ENCODE measurements around the gene ALOXE3.
A peak's percentile ranks its signal among the peaks of the same experiment; 100 is the strongest.

- TF ChIP-seq, protein P1, sequence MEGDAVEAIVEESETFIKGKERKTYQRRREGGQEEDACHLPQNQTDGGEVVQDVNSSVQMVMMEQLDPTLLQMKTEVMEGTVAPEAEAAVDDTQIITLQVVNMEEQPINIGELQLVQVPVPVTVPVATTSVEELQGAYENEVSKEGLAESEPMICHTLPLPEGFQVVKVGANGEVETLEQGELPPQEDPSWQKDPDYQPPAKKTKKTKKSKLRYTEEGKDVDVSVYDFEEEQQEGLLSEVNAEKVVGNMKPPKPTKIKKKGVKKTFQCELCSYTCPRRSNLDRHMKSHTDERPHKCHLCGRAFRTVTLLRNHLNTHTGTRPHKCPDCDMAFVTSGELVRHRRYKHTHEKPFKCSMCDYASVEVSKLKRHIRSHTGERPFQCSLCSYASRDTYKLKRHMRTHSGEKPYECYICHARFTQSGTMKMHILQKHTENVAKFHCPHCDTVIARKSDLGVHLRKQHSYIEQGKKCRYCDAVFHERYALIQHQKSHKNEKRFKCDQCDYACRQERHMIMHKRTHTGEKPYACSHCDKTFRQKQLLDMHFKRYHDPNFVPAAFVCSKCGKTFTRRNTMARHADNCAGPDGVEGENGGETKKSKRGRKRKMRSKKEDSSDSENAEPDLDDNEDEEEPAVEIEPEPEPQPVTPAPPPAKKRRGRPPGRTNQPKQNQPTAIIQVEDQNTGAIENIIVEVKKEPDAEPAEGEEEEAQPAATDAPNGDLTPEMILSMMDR (IDR thresholded peaks at IDR 0.05): no peak
- TF ChIP-seq POLR2AphosphoS5 (IDR thresholded peaks at IDR 0.05): peak in 3 of 4 donors; percentile 5 to 51 (median 13)
- no peak for TF ChIP-seq POLR2A (IDR thresholded peaks at IDR 0.05)
Measured at GRCh38 chr17:8144401-8145231, 26.3 kb upstream of the ALOXE3 start.

Data from sigmoid colon (tissue), 4 donors.